Epithelial cell of proximal tubule (primary cell): ENCODE results near the gene RPTOR. TPM values are rescaled to one million over a fixed set of nuclear protein-coding genes. Genes with fewer than 3 reads are reported as not detected.

Experiments used
- DNase-seq: peaks from one replicate; pipeline ENCODE4 v3.0.0-alpha.2; 2011; ENCODE audit warnings: low read depth
- H3K4me3 ChIP-seq: 2 replicates; pipeline ENCODE4 v1.5.1; 2011; ENCODE audit warnings: low read depth, mild to moderate bottlenecking, low read length
- CTCF ChIP-seq: conservative IDR thresholded peaks from 2 replicates; pipeline ENCODE4 v1.5.1; 2012; ENCODE audit warnings: low read depth, mild to moderate bottlenecking, low read length
- total RNA-seq: library from RNA; depleted of rRNA; stranded (reverse); fragments of >200 nt; gene quantifications from 2 replicates; pipeline ENCODE4 v1.2.3, GENCODE V29; 2015

Gene RPTOR
- total RNA-seq, 1 donor from 2014 or later, result 24.4 TPM

- TF ChIP-seq CTCF, result no peak
- no peak overlapping the region for H3K4me3 ChIP-seq
- DNase-seq, result no peak
Observed at GRCh38 chr17:80701730-80702129, 157.1 kb downstream of the RPTOR start.

GRCh38 chr17:80702315-80703141, 157.9 kb downstream of the RPTOR start:
- DNase-seq, result no peak

GRCh38 chr17:80703142-80703478, 158.5 kb downstream of the RPTOR start:
- TF ChIP-seq CTCF, result no peak
- no peak for DNase-seq

More at GRCh38 chr17:80702315-80703141, 157.9 kb downstream of the RPTOR start:
- H3K4me3 ChIP-seq, result no peak overlapping the region
- TF ChIP-seq CTCF, result no peak

GRCh38 chr17:80704381-80704819, 159.8 kb downstream of the RPTOR start:
- no peak for DNase-seq
- no peak for TF ChIP-seq CTCF

More at GRCh38 chr17:80703142-80703478, 158.5 kb downstream of the RPTOR start:
- H3K4me3 ChIP-seq, result no peak overlapping the region

GRCh38 chr17:80704894-80705293, 160.3 kb downstream of the RPTOR start:
- no peak for TF ChIP-seq CTCF
- DNase-seq, result no peak
- no peak overlapping the region for H3K4me3 ChIP-seq

More at GRCh38 chr17:80704381-80704819, 159.8 kb downstream of the RPTOR start:
- no peak overlapping the region for H3K4me3 ChIP-seq

GRCh38 chr17:80705988-80706387, 161.3 kb downstream of the RPTOR start:
- TF ChIP-seq CTCF, result no peak
- no peak for DNase-seq
- no peak overlapping the region for H3K4me3 ChIP-seq

GRCh38 chr17:80706463-80706867, 161.8 kb downstream of the RPTOR start:
- H3K4me3 ChIP-seq, result no peak overlapping the region
- TF ChIP-seq CTCF, result no peak
- no peak for DNase-seq
